Thyroid gland (tissue), 4 donors: ENCODE results near the gene NT5C1B.

Source experiments
- POLR2A ChIP-seq, 2 donors: fragments of 450-650 bp; IDR thresholded peaks; one replicate each; pipeline ENCODE4 v1.6.1; 2017; ENCODE audit warnings: antibody characterized with exemption in 2 of 2, mild to moderate bottlenecking in 2 of 2, moderate library complexity in 1 of 2
- TF ChIP-seq, protein P1 (sequence below), 6 experiments: fragments of 200-600 bp in 3 of 6; fragments of 450-650 bp in 3 of 6; sonication (generic) in 3 of 6; IDR thresholded peaks; one replicate each; pipeline ENCODE4 v1.5.1; 2016 to 2019; ENCODE audit warnings: antibody characterized with exemption in 6 of 6, mild to moderate bottlenecking in 2 of 6, inconsistent platforms in 1 of 6, moderate library complexity in 1 of 6

DNA sequence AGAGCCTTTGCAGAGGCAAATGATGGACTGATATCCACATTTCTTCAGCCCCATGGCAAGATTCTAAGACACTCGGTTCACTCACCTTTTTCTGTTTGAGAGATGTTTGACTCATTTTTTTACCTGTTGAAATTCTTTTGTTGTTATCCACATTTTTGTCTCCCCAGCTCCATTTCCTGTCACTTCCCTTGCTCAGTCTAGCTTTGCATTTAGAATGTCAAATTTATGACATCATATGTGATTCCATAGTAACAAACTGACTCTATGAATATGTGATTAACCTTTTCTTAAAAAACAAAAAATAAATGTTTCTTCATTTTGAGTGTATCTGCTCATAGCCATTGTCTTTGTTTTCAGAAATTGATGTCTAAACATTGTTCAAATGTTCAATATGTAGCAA lies at the start of gene NT5C1B:
- TF ChIP-seq, protein P1, sequence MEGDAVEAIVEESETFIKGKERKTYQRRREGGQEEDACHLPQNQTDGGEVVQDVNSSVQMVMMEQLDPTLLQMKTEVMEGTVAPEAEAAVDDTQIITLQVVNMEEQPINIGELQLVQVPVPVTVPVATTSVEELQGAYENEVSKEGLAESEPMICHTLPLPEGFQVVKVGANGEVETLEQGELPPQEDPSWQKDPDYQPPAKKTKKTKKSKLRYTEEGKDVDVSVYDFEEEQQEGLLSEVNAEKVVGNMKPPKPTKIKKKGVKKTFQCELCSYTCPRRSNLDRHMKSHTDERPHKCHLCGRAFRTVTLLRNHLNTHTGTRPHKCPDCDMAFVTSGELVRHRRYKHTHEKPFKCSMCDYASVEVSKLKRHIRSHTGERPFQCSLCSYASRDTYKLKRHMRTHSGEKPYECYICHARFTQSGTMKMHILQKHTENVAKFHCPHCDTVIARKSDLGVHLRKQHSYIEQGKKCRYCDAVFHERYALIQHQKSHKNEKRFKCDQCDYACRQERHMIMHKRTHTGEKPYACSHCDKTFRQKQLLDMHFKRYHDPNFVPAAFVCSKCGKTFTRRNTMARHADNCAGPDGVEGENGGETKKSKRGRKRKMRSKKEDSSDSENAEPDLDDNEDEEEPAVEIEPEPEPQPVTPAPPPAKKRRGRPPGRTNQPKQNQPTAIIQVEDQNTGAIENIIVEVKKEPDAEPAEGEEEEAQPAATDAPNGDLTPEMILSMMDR (IDR thresholded peaks at IDR 0.05), result no peak
- no peak for TF ChIP-seq POLR2A (IDR thresholded peaks at IDR 0.05)
